Ureter (tissue), 1 donor: Measurements from ENCODE around the gene AUP1. TPM values are rescaled to one million over a fixed set of nuclear protein-coding genes. Genes with fewer than 3 reads are reported as not detected.

Source experiments
- DNase-seq: peaks from one replicate; pipeline ENCODE4 v3.0.0-alpha.2; 2020; ENCODE audit warnings: low spot score
- total RNA-seq: library from RNA; stranded (reverse); gene quantifications from one replicate; pipeline ENCODE4 v1.2.4, GENCODE V29; 2023
- donor health status: DM: yes; HTN: yes; CAD: no.

Gene AUP1
- total RNA-seq, 1 donor from 2014 or later: 98.5 TPM

GRCh38 chr2:74513605-74514367, 15.7 kb downstream of the AUP1 start:
- DNase-seq: no peak

GRCh38 chr2:74512744-74513604, 16.5 kb downstream of the AUP1 start:
- no peak for DNase-seq

GRCh38 chr2:74511104-74511989, 18.2 kb downstream of the AUP1 start:
- DNase-seq: no peak

GRCh38 chr2:74510272-74510671, 19.2 kb downstream of the AUP1 start:
- no peak for DNase-seq

GRCh38 chr2:74507926-74508520, 21.5 kb downstream of the AUP1 start:
- DNase-seq: no peak

GRCh38 chr2:74507145-74507925, 22.2 kb downstream of the AUP1 start, which contains the start of gene PCGF1:
TSS of gene PCGF1 (minus strand) at chr2:74507695. CDS start at chr2:74507668, 27 bp downstream.
- peak; percentile 99 for DNase-seq

- DNase-seq: no peak
Observed at GRCh38 chr2:74505448-74506246, 23.9 kb downstream of the AUP1 start.

- no peak for DNase-seq
Observed at GRCh38 chr2:74504591-74504990, 24.9 kb downstream of the AUP1 start.

- DNase-seq: no peak
Observed at GRCh38 chr2:74503506-74504475, 25.7 kb downstream of the AUP1 start.

- DNase-seq: peak; percentile 84
Observed at GRCh38 chr2:74502720-74503505, 26.6 kb downstream of the AUP1 start.

- no peak for DNase-seq
Observed at GRCh38 chr2:74502147-74502719, 27.3 kb downstream of the AUP1 start.

GRCh38 chr2:74501335-74502071, 28.0 kb downstream of the AUP1 start:
- DNase-seq: no peak

- DNase-seq: no peak
Observed at GRCh38 chr2:74500578-74500946, 28.9 kb downstream of the AUP1 start.

GRCh38 chr2:74499940-74500577, 29.4 kb downstream of the AUP1 start:
- no peak for DNase-seq

GRCh38 chr2:74499267-74499939, 30.1 kb downstream of the AUP1 start, which contains the start of gene LBX2:
TSS of gene LBX2 (minus strand) at chr2:74499603. CDS start at chr2:74499537, 66 bp downstream.
- DNase-seq: no peak
